HFF-Myc (cell line): ENCODE measurements around the gene TRAPPC3.
"Not testable (repeated sequence)": the region's sequence is repeated elsewhere in the genome, so short reads cannot be mapped to it uniquely, and the experiment has no call there.

Experiments used
- DNase-seq: peaks from one replicate; pipeline ENCODE4 v3.0.0-alpha.2; 2011; ENCODE audit warnings: low read depth; ENCODE audit errors: extremely low read depth
- H3K4me3 ChIP-seq: replicated peaks from 2 replicates; pipeline ENCODE4 v1.5.1; 2011; ENCODE audit warnings: low read depth, mild to moderate bottlenecking, control low read depth, low read length
- CTCF ChIP-seq: IDR thresholded peaks from 2 replicates; pipeline ENCODE4 v1.5.1; 2012; ENCODE audit warnings: mild to moderate bottlenecking, low read depth, low read length, control low read depth; ENCODE audit errors: missing control alignments

Gene TRAPPC3

DNA sequence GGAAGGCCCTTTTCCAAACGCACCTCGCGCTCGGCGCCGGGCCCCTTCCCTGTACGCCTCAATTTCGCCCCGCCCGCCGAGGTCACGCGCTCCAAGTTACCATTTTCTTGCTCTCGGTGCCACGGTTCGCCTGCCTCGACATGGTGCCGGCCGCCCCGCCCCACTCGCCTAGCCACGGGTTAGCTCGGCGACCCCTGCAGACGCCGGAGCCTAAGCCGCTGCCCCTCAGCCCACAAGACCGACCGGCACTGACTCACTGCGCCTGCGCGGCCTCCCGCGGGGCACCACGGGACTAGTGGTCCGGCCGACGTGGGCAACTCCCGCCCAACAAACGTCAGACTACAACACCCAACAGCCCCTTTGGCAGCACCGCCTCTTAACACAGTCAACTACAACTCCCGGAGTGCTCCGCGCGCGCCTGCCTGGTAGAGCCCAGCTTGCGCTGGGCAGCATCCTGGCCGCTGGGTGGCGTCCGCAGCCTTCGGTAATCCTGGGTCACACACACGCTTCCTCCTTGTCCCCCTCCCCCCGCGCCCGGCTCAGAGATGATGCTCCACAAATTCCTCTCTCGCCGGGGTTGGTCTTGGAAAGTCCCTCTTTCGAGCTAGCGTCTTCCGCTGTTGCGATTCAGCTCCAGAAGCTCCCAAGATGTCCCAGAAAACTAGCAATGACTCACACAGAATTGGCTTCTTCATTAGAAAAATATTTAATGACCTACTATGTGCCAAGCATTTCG is at the start of gene TRAPPC3:
TRAPPC3 (minus strand) TSS at position 250 of the 736 bp plus-strand sequence; CDS start at position 142, 108 bp downstream.
- peak; percentile 98 for DNase-seq
- H3K4me3 ChIP-seq: peak within 1 kb of the TSS; percentile 89
- peak; percentile 99 for TF ChIP-seq CTCF

DNA sequence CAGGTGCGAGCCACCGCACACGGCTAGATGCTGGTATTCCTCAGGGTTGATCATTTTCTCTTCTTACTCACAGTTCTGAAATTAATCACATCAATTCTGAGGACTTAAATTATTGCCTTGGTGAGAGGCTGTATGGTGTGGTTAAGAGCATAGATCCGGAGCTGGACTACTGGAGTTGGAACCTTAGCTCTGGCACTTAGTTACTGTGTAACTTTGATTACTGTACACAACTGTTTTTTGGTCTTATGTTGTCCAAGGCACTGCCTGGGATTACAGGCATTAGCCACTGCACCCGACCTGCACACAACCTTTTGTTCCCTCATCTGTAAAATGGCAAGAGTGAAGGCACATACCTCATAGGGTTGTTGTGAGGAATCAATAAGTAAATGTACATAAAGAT is 49.4 kb upstream of the TRAPPC3 start:
- no peak overlapping the region for H3K4me3 ChIP-seq
- no peak for TF ChIP-seq CTCF
- DNase-seq: no peak

DNA sequence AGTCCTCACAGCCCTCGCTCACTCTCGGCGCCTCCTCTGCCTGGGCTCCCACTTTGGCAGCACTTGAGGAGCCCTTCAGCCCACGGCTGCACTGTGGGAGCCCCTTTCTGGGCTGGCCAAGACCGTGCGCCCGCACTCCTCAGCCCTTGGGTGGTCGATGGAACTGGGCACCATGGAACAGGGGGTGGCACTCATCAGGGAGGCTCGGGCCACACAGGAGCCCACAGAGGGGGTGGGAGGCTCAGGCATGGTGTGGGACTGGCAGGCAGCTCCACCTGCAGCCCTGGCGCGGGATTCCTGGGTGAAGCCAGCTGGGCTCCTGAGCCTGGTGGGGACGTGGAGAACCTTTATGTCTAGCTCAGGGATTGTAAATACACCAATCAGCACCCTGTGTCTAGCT is 47.5 kb upstream of the TRAPPC3 start:
- not testable (repeated sequence) for DNase-seq, H3K4me3 ChIP-seq

GRCh38 chr1:36187800-36188593 is 38.7 kb upstream of the TRAPPC3 start:
- H3K4me3 ChIP-seq: no peak overlapping the region
- TF ChIP-seq CTCF: peak; percentile 93
- DNase-seq: peak; percentile 87

DNA sequence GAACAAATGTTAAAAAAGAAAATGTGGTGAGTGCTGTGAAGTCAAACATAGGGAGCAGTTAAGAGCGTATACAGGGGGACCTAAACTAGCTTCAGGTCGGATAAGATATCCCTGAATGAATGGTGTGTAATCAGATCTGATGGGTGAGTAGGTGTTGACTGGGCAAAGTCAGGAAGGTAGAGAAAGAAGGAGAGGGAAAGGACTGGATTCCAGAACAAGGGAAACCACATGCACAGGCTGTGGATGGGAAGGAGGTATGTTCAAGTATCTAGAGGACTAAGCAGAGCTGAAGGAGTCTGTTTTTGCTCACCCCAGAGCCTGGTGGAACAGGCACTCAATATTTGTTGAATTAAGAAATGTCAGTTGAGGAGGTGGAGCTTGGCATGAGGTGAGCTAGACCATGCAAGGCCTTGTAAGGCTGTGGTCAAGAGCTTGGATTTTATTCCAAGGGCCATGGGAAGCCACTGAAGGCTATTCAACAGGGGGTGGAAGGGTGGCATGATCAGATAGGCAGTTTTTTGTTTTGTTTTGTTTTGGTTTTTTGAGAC is 34.1 kb upstream of the TRAPPC3 start:
- DNase-seq: no peak
- H3K4me3 ChIP-seq: no peak overlapping the region

GRCh38 chr1:36182734-36183133 is 33.4 kb upstream of the TRAPPC3 start:
- DNase-seq: no peak
- no peak overlapping the region for H3K4me3 ChIP-seq
- TF ChIP-seq CTCF: no peak

More for the DNA sequence above, 34.1 kb upstream of the TRAPPC3 start:
- no peak for TF ChIP-seq CTCF

- DNase-seq: no peak
- TF ChIP-seq CTCF: no peak
- H3K4me3 ChIP-seq: no peak overlapping the region
Measured at GRCh38 chr1:36179220-36179600, 29.9 kb upstream of the TRAPPC3 start.
